Adipocyte (in vitro differentiated cells): Measurements from ENCODE around the gene MYO15B.

Experiments used
- DNase-seq: peaks from one replicate; pipeline ENCODE4 v3.0.0-alpha.2; 2015; ENCODE audit warnings: low read depth
- H3K27me3 ChIP-seq: replicated peaks from 2 replicates; pipeline ENCODE4 v1.7.0; 2013; ENCODE audit warnings: mild to moderate bottlenecking, low read length, moderate library complexity; ENCODE audit not compliant: control insufficient read depth, insufficient read depth
- H3K36me3 ChIP-seq: 2 replicates; pipeline ENCODE4 v1.7.0; 2013; ENCODE audit warnings: low read length, mild to moderate bottlenecking, moderate library complexity; ENCODE audit not compliant: control insufficient read depth, insufficient read depth, severe bottlenecking
- H3K4me1 ChIP-seq: 2 replicates; pipeline ENCODE4 v1.7.0; 2013; ENCODE audit warnings: mild to moderate bottlenecking, low read length, moderate library complexity; ENCODE audit not compliant: control insufficient read depth, insufficient read depth
- H3K4me3 ChIP-seq: 2 replicates; pipeline ENCODE4 v1.7.0; 2013; ENCODE audit warnings: mild to moderate bottlenecking, low read length, moderate library complexity
- H3K9ac ChIP-seq: 2 replicates; pipeline ENCODE4 v1.7.0; 2013; ENCODE audit warnings: mild to moderate bottlenecking, low read length, moderate library complexity
- H3K9me3 ChIP-seq: 2 replicates; pipeline ENCODE4 v1.7.0; 2013; ENCODE audit warnings: mild to moderate bottlenecking, low read length, moderate library complexity; ENCODE audit not compliant: control insufficient read depth

Gene MYO15B

DNA sequence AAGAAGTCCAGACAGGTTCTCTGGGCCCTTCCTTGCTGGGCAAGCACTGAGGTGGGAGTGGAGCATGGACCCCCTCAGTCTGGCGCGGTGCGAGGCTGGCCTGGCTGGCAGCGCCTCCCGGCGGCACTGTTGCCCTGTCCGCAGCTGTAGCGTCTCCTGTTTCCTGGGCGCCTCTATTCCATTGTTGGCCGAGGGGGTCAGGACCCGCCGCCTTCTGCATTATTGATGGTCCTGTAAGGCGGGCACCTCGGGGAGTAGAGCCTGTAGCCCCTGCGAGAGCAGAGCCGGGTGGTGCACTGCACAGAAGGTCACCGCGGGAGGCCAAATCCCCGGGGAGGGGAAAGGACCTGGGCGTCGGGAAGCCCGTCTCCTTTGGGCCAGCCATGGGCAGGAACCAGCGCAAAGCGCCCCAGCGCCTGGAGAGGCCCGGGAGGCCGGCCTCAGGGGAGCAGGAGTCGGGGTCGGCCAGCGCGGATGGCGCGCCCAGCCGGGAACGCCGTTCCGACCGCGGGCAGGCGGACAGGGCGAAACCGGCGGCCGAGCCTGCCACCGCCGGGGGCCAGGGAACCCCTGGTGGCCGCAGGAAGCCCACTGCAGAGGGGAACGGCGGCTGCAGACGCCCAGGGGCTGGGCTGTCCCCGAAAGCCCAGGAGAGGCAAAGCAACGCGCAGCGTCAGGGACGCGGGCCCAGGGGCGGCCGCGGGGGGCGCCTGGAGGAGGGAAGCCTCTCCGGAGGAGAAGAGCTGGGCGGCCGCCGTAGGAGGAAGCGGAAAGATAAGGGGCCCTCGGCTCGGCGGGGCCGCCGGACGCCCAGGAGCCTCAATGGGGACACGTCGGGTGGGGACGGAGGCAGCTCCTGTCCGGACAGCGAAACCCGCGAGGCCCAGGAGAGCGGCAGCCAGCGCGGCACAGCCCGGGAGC, at the start of gene MYO15B:
Gene MYO15B (plus strand): TSS at position 126 of the 921 bp plus-strand sequence. CDS start 258 bp downstream, at position 384.
- Histone ChIP-seq H3K9ac (peak within 1 kb of the TSS; percentile 42), H3K4me1 (no peaks in the 10 kb centered on the region), H3K36me3 (no peaks in the 10 kb centered on the region), H3K4me3 (peak within 1 kb of the TSS; percentile 52), H3K9me3 (peaks cover 7% of the 10 kb centered on the region), H3K27me3 (peaks cover 8% of the 10 kb centered on the region)
- DNase-seq = no peak

DNA sequence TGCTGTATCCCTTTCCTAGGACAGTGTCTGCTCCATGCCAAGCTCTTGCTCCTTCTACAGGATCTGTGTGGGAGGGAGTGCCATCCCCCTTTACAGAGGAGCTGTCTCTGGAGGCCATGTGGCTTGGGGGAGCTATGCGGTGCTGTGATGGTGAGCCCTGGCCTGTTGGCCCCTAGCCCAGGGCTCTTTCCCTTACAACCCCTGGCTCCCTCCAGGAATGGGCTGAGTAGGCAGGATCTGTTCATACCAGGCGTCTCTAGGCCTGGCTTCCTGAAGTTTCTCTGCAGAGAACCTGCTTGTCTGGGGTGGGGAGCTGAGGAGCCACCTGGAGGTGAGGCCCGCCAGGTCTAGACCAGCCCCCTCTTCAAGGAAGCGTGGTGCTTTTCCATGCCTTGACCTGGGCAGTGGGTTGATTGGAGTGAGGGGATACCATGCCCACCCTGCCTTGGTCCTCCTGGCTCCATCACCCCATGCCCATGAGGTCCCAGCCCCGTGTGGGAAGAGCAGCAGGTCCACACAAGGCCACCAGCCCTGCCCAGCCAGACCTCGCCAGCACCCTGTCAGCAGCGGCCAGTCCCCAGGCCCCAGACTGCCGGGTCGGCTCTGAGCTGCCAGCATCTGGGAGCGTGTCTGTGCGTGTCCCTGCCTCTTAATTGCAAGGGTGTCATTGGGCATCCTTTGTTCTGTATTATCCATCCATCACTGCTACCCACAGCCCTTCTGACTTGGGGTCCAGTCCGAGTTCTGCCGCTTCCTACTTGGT, 47.5 kb upstream of the MYO15B start:
- Histone ChIP-seq H3K27me3 (peaks cover 54% of the 10 kb centered on the region), H3K4me1 (no peaks in the 10 kb centered on the region)

DNA sequence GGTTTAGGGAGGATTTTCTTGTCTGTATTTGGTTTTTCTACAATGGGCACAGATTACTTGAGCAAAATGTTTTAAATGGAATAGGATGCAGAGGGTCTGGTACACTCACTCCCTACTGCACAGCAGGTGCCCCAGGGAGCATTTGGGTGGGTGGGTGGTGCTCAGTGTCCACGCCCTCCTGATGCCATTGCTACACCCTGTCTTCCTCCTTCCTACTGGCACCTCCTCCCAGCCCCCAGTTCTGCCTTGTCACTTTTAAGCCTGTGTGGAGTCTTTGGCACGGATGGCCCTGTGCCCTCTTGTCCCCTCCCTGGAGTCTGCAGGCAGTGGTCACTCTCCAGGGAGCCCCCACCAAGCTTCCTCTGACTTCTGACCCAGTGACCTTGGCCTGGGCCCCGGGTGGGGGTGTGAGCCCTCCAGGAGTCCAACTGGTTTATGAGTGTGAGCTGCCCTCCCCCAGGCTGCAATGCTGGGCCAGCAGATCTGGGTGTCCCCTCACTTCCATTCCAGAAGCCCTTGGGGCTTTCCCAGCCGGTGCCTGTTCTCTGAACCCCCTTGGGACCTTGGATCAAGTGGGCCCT, 46.6 kb upstream of the MYO15B start:
- H3K9ac ChIP-seq = no peak overlapping the region
- no peak for DNase-seq
- H3K4me1 ChIP-seq = no peaks in the 10 kb centered on the region
- no peaks in the 10 kb centered on the region for H3K9me3 ChIP-seq
- peaks cover 56% of the 10 kb centered on the region for H3K27me3 ChIP-seq
- no peak overlapping the region for H3K4me3 ChIP-seq
- H3K36me3 ChIP-seq = no peaks in the 10 kb centered on the region

More for the DNA sequence above, 47.5 kb upstream of the MYO15B start:
- no peak overlapping the region for H3K9ac ChIP-seq
- no peak for DNase-seq
- no peaks in the 10 kb centered on the region for H3K9me3 ChIP-seq
- no peaks in the 10 kb centered on the region for H3K36me3 ChIP-seq
- H3K4me3 ChIP-seq = no peak overlapping the region

DNA sequence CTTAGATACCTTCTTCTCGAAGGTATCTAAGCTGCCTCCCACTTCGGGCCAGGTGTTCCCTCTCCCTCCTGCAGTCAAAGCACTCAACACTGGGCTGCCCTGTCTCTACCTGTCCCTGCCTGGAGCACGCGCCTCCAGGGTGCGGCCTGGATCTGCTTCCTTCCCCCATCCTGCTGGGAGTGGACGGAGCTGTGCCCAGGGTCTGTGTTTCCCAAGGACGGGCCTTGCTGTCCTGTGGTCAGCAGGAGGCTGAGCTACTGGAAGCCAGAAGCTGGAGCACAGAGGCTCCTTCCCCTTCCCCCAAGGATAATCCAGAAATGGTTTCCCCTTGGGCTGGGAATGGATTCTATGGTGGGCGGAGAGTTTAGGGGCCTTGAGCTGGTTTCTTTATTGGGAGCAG, 45.4 kb upstream of the MYO15B start:
- DNase-seq = no peak
- no peak overlapping the region for H3K9ac ChIP-seq
- no peaks in the 10 kb centered on the region for H3K36me3 ChIP-seq
- no peaks in the 10 kb centered on the region for H3K4me1 ChIP-seq
- H3K4me3 ChIP-seq = no peak overlapping the region
- H3K9me3 ChIP-seq = no peaks in the 10 kb centered on the region
- peaks cover 58% of the 10 kb centered on the region for H3K27me3 ChIP-seq

DNA sequence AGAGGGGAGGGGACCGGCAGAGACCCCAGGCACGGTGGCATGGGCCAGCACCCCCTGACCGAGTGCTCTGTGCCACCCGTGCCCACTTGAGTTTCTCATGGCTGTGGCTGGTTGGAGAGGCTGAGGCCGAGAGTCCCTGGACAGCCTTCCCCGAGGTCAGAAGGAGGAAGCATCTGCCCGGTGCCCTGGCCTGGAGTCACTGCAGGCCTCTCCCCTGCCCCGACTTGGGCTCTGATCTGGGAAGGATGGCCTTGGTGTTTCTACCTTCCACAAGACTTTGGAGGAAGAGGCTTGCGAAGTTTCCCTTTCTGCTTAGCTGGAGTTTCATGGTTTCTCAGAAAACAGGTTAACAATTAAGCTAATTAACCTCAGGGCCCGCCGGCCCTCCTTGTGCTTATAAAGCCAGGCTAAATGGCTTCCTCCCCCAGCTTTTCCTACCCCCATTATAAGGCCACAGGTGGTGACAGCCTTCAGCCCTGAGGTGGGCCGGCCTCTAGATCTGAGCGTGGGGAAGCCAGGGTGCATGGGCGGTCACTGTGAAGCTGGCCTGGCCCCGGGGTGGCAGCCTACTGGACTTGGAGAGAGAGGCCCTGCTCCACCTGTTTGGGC, 44.8 kb upstream of the MYO15B start:
- Histone ChIP-seq H3K9ac (no peak overlapping the region), H3K36me3 (no peaks in the 10 kb centered on the region), H3K4me1 (no peaks in the 10 kb centered on the region), H3K4me3 (no peak overlapping the region), H3K27me3 (peaks cover 61% of the 10 kb centered on the region), H3K9me3 (no peaks in the 10 kb centered on the region)
- no peak for DNase-seq

DNA sequence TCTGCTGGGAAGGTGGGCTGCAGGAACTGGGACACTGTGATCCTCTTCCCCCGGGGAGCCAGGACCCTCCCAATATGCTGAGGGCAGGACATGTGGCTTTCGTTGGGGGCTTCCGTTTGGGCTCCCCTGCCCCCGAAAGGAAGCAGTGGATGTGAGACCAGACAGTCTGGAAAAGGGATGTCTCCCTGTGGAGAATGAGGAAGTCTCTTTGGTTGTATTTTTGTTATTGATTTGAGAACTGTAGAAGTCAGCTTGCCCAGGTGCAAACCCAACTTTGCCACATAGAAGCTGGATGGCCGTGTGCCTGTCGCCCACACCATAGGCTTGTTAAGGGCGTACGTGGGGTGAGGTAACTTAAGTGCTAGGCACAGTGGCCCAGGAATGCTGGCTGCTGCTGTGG, 43.4 kb upstream of the MYO15B start:
- no peak for DNase-seq
- Histone ChIP-seq H3K9ac (no peak overlapping the region), H3K27me3 (peaks cover 61% of the 10 kb centered on the region), H3K9me3 (no peaks in the 10 kb centered on the region), H3K4me3 (no peak overlapping the region), H3K4me1 (no peaks in the 10 kb centered on the region), H3K36me3 (no peaks in the 10 kb centered on the region)

DNA sequence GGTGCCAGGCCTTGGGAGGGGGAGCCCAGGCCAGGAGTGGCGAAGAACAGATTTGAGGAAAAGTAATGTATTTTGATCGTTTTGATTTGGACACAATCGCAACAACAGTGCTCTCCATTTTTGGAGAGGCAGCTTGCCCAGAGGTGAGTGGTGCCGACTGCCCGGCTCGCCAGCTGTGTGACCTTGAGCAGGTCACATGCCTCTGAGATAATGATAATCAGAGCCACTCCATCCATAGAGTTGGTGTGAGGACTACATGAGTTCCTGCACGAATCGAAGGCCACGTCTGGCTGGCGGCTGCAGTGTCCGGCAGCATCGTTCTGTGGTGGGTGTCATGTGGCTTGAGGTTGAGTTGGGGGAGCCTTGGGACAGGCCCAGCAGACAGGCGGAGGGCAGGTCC, 41.4 kb upstream of the MYO15B start:
- Histone ChIP-seq H3K4me3 (no peak overlapping the region), H3K4me1 (no peaks in the 10 kb centered on the region), H3K36me3 (no peaks in the 10 kb centered on the region), H3K9me3 (no peaks in the 10 kb centered on the region), H3K27me3 (peaks cover 59% of the 10 kb centered on the region), H3K9ac (no peak overlapping the region)
- no peak for DNase-seq

DNA sequence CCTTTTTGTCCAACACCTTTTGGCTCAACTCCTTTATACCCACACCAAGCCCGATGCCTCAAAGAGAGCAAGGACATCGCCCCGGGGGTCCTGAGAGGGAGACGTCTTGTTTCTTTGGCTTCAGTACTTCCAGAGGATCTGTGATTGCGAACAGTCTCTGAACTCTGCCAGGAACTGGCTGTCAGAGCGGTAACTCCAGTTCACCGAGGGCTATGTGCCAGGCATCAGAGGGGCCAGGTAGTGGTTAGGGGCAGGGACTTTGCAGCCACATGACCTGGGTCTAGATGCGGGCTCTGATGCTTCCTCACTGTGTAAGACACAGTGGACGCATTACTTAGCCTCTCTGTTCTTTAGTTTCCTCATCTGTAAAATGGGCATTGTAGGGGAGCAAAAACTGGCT, 40.5 kb upstream of the MYO15B start:
- H3K9ac ChIP-seq = no peak overlapping the region
- no peaks in the 10 kb centered on the region for H3K4me1 ChIP-seq
- H3K4me3 ChIP-seq = no peak overlapping the region
- H3K36me3 ChIP-seq = no peaks in the 10 kb centered on the region
- no peak for DNase-seq
- no peaks in the 10 kb centered on the region for H3K9me3 ChIP-seq
- H3K27me3 ChIP-seq = peaks cover 56% of the 10 kb centered on the region

DNA sequence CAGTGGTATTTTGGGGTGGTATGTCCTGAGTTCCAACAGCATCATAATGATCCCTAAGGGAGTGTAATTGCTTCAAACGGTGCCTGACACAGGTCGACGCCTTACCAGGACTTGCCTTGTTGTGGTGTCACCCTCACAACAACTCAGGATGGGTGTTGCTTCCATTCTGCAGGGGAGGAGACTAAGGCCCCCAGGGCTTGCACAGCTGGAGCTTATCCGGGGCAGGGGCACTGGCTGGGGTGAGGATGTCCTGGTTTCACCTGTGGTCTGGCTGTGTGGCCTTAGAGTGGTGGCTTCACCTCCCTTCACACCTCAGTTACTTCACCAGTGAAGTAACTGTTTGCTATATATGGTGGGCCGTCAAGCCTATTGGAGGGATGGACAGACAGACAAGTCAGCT, 38.8 kb upstream of the MYO15B start:
- no peaks in the 10 kb centered on the region for H3K4me1 ChIP-seq

DNA sequence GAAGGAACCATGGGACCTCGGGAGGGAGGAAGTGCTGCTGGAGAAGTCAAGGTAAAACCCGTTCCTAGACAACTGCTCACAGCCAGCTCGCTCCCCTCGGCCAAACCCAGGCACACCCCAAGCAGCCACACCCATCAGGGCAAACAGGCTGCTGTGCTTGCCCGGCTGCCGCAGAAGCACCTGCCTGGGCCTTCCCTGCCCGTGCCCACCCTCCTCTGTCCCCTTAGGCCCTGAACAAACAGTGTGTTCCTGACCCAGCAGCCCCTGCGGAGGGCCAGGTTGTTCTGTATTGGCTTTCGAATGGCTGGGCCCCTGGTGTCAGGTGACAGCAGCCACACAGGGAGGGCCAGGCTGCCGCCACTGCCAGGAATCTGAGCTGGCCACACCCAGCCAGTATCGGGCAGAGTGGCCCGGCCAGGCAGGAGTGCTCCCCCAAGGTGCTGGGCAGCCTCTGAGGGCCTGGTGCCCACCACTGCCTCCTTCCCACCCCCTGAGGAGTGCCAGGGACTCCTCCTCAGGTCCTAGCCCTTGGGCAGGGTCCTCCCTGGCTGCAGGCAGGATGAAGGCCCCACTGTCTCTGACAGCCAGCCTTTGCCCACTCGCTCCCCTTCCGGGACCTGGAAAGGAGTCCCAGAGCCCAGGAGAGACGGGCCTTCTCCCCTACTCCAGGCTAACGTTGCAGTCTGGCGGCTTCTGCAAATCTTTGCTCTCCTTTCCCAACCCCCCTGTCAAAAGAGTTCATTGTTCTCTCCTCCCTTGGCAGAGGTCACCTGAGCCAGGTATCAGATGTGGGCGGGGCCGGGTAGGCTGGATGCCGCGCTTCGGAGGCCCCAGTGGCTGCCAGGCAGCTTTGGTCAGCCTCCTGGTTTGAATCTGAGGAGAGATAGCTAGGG, 38.1 kb upstream of the MYO15B start:
- H3K9me3 ChIP-seq = no peaks in the 10 kb centered on the region
- no peak overlapping the region for H3K9ac ChIP-seq
- no peaks in the 10 kb centered on the region for H3K36me3 ChIP-seq
- H3K4me1 ChIP-seq = no peaks in the 10 kb centered on the region
- no peak for DNase-seq
- H3K27me3 ChIP-seq = peaks cover 36% of the 10 kb centered on the region
- H3K4me3 ChIP-seq = no peak overlapping the region

More for the DNA sequence above, 38.8 kb upstream of the MYO15B start:
- no peaks in the 10 kb centered on the region for H3K36me3 ChIP-seq
- no peak overlapping the region for H3K4me3 ChIP-seq
- DNase-seq = no peak
- H3K9ac ChIP-seq = no peak overlapping the region
- peaks cover 43% of the 10 kb centered on the region for H3K27me3 ChIP-seq
- H3K9me3 ChIP-seq = no peaks in the 10 kb centered on the region
